AG09309 (cell line): ENCODE results near the gene ADAP1.

ENCODE experiments used
- DNase-seq: peaks from one replicate; pipeline ENCODE4 v3.0.0-alpha.2; 2010; ENCODE audit warnings: low read depth
- H3K4me3 ChIP-seq: 2 replicates; pipeline ENCODE4 v1.5.1; 2011; ENCODE audit warnings: mild to moderate bottlenecking, low read depth, low read length, moderate library complexity; ENCODE audit not compliant: control insufficient read depth
- TF ChIP-seq, protein P1 (sequence below): IDR thresholded peaks from 2 replicates; pipeline ENCODE4 v1.5.1; 2011; ENCODE audit warnings: mild to moderate bottlenecking, low read depth, low read length, inconsistent platforms; ENCODE audit not compliant: insufficient read depth, control insufficient read depth; ENCODE audit errors: missing control alignments

Gene ADAP1

DNA sequence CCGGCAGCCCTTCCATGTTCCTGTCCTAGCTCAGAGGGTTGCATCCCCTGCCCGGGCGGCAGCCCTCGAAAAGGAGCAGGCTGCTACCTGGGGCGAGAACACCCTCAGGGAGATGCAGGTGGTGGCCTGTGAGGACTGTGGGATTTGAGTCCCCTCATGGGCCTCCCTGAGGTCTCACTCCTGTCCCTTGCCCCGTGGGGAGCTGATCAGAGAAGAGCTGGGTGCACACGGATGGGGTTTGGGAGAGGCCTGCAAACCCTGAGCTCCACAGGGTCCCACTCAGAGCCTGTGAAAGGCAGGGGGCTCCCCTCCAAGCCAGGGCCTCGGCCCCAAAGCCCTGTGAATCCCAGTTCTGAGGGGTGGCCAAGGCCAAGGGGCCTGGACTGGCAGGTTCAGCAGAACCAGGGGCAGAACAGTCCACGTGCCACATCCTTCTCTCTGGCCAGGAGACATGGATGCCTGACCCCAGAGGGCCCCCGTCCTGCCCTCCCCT, 28.1 kb upstream of the ADAP1 start:
- H3K4me3 ChIP-seq, result no peak overlapping the region
- TF ChIP-seq, protein P1, sequence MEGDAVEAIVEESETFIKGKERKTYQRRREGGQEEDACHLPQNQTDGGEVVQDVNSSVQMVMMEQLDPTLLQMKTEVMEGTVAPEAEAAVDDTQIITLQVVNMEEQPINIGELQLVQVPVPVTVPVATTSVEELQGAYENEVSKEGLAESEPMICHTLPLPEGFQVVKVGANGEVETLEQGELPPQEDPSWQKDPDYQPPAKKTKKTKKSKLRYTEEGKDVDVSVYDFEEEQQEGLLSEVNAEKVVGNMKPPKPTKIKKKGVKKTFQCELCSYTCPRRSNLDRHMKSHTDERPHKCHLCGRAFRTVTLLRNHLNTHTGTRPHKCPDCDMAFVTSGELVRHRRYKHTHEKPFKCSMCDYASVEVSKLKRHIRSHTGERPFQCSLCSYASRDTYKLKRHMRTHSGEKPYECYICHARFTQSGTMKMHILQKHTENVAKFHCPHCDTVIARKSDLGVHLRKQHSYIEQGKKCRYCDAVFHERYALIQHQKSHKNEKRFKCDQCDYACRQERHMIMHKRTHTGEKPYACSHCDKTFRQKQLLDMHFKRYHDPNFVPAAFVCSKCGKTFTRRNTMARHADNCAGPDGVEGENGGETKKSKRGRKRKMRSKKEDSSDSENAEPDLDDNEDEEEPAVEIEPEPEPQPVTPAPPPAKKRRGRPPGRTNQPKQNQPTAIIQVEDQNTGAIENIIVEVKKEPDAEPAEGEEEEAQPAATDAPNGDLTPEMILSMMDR, result no peak
- DNase-seq, result no peak

DNA sequence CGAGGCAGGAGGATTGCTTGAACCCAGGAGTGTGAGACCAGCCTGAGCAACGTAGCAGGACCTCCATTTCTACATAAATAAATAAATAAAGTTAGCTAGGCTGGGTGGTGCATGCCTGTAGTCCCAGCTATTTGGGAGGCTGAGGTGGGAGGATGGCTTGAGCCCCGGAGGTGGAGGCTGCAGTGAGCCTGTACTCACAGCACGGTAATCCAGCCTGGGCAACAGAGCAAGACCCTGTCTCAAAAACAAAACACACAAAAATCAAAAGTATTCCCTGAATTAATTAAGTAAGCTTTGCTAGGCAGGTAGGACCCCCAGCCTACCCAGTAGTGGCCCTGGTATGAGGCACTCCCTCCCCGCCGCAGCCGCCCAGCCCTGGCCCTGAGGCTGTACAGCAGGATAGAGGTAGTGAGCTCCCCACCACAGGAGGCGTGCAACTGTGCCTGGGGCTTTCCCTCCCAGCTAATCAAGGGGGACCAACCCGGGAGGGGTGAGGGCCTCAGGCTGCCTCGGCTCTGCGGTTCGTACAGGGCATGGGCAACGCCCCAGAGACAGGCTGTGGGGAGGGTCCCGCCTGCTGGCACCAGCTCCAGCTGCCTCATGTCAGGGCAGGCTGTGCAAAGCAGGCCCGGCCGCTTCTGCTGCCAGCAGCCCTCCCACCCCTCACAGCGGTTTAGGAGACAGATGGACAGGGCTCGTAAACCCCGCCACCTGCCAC, 27.5 kb upstream of the ADAP1 start:
- TF ChIP-seq, protein P1, result no peak
- no peak for DNase-seq
- H3K4me3 ChIP-seq, result no peak overlapping the region

DNA sequence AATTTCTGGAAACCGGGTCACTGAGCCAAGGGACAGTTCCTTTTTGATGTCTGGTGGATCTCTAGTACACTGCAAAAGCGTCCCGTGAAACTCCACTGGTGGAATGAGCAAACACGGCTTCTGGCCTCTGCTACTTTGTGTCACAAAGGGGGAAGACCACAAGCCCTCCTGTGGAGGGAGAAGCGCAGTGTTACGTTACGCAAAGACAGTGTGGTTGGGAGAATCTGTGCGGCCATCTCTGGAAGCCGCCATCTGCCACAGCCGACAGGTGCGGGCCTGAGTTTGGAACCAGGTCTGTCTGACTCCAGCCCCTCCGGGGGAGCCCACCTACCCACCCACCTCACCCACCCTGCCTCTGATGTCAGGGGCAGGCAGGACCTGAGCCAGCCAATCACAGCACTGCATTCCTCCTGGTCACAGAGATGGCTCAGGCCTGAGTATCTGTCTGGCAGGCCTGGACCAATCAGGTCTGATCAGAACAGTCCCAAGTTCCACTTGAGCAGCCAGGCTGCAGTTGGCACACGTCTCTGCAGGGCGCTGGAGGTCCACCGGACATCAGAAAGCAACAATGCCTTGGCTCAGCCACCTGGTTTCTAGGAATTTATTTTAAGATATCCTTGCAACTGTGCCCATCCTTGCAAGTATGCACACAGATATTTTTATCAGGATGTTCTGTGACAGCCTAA, 25.5 kb upstream of the ADAP1 start:
- H3K4me3 ChIP-seq, result no peak overlapping the region
- DNase-seq, result no peak
- TF ChIP-seq, protein P1, result no peak

DNA sequence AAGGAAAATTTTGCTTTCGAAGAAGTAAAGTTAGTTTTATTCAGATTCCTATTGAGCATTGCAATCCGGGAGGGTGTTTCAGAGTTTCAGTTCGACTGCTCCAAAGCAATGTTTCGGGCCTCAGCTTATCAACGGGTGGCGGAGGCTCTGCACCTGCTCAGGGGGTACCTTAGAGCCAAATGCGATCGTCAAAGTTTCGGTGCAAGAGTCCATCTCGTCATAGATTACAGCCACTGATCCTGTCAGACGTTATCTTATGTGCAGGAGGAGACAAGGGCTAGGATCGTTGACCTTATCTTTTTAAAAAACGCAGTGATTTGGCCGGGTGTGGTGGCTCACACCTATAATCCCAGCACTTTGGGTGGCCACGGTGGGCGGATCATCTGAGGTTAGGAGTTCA, 24.7 kb upstream of the ADAP1 start:
- TF ChIP-seq, protein P1, result no peak
- DNase-seq, result no peak
- no peak overlapping the region for H3K4me3 ChIP-seq

DNA sequence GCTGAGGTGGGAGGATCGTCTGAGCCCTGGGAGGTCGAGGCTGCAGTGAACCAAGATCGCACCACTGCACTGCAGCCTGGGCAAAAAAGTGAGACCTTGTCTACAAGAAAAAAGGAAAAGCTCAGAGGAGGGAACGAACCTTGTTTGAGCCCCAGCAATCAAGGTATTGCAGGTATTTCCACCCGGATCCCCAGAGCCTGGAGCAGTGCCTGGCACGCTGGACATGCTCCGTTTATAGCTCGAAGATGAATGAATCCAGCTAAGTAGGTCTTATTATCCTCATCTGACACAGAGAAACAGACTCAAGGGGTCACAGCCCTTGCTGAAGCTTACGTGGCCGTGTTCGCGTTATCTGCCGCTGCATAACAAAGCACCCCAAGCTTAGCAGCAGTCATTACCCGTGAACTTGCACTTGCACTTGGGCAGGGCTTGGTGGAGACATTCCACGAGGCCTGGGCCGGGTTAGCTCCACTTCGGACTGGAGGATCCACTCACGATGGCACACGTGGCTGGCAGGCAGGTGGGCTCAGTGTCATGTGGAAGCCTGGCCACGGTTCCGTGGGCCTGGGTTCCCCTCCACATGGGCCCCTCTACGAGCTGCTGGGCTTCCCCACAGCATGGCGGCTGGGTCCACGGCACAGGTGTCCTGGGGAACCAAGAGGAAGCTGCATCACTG, 24.1 kb upstream of the ADAP1 start:
- no peak for DNase-seq
- TF ChIP-seq, protein P1, result no peak
- no peak overlapping the region for H3K4me3 ChIP-seq

DNA sequence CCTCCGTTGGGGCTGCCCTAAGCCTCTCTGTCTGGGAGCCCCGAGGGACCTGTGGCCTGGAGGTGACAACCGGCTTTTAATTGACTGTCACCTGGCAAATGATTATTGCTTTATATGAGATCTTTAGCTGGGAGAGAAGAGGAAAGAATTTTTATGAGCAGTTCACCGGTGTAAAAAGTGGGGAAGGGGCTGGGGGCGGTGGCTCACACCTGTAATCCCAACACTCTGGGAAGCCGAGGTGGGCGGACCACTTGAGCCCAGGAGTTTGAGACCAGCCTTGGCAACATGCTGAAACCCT, 23.5 kb upstream of the ADAP1 start:
- H3K4me3 ChIP-seq, result no peak overlapping the region
- TF ChIP-seq, protein P1, result no peak
- DNase-seq, result no peak
